GM18519 (cell line): ENCODE results near the gene CDHR5.

Experiments
- ATAC-seq: cut with Tn5 transposase; IDR thresholded peaks from one replicate; pipeline ENCODE4 v1.9.1; 2021; ENCODE audit warnings: mild to moderate bottlenecking, moderate library complexity; ENCODE audit not compliant: unreplicated experiment, low FRiP score

CDHR5 gene

DNA sequence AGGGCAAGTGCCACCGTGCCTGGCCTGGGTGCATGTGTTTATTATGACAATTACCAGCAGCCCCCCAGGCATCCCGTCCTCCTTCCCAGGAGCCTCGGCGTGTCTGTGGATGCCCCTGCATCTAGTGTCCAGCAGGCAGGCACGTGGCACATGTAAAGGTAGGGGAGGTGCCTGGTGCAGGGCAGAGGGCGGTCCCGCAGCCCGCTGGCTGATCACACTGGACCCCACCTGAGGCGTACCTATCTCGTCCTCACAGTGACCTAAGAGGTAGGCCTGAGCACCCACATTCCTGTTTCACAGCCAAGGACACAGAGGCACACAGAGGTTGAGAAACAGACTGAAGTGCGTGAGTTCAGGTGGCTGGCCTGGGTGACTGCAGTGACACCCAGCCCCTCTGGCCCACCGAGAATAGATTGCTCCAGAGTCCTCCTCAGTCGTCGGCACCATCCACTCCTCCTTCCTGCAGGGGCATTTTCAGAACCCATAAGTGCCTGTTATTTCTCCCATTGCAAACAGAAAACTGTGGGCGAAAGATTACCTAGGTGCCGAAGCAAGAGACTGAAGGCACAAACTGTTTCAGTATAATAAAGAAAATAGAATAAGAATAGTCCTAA is 51.5 kb downstream of the CDHR5 start:
- ATAC-seq = no peak

DNA sequence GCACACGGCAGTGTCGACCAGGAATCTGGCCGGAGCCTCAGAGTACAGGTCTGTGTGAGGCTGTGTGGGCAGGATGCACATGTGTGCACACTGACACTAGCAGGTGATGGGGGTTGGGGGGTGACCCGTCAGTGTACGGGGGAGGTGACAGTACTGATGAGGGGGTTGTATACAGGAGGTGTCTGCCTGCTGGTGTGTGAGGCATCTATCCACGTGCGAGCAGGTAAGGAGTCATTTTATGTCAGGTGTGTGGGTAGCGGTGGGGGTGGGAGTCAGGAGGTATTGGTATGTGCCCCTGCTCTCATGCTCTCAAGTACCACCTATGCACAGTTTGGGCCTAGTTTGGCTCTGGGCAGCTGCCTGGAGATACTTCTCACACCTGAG is 53.0 kb downstream of the CDHR5 start:
- ATAC-seq = no peak

DNA sequence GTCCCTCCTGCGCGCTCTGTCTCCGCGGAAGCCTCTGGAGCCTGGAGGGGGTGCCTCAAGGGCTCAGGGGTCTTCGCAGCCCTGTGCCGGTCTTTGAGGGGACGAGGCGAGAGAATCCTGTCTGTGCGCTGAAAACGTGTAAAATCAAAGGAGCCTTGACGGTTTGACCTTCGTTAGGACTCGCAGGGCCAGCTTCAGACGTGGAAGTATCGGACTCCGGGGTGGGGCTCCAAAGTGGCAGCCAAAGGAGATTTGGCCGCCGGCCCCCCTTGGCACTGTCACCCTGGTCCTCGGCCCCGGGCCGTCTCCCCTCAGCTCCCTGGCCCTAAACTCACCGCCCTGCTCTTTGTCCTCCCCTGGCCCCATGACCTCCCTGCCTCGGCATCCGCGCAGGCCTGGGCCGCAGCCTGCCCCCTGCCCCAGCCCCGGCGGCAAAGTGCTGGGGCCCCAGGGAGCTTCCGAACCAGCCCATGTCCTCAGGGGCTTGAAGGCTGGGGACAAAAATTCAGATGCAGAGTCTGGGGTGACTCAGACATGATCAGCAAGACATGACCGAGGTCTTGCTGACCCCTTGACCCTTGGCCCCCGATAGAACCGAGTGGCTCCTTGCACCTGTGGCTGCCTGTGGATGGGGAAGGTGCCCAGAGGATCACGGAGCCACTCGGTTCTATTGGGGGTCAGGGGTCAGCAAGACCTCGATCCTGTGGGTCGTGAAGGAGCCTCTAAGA is 55.4 kb downstream of the CDHR5 start:
- no peak for ATAC-seq

DNA sequence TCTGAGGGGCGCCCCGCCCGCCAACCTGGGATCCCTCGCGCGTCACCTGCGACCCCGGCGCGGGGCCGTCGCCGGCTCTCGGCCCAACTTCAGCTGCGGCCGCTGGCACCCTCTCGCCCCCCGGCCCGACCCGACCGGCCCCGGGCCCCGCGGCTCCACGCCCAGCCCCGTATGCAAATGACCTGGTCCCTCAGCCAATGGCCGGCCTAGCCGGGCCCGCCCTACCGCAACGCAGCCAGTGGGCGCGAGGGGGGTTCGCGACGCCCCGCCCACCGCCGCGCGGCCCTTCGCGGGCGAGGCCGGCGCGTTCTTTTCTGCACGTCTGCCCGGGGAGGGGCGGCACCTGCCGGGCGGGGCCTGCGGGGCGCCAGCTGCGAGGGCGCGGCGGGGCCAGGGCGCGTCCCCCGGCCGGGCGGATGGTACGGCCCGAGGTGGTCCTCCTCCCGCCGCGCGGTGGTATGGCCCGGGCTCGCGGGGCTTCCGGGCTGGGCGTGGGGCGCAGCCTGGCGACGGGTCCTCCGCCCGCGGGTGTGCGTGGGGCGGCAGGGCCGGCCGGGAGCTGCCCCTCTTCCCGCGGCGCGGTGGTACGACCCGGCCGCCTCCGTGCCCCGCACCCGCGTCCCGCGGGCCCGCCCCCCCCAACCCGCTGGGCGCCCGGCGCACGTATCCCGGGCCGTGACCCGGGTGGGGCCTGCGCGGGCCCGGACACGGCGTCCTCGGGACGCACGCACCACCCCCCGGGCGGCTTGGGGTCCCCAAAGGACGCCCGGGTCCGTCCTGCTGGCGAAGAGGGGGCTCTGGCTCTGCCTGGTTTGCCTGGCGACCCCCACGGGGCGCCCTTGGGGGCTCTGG is 56.2 kb downstream of the CDHR5 start:
- peak; percentile 75 for ATAC-seq

DNA sequence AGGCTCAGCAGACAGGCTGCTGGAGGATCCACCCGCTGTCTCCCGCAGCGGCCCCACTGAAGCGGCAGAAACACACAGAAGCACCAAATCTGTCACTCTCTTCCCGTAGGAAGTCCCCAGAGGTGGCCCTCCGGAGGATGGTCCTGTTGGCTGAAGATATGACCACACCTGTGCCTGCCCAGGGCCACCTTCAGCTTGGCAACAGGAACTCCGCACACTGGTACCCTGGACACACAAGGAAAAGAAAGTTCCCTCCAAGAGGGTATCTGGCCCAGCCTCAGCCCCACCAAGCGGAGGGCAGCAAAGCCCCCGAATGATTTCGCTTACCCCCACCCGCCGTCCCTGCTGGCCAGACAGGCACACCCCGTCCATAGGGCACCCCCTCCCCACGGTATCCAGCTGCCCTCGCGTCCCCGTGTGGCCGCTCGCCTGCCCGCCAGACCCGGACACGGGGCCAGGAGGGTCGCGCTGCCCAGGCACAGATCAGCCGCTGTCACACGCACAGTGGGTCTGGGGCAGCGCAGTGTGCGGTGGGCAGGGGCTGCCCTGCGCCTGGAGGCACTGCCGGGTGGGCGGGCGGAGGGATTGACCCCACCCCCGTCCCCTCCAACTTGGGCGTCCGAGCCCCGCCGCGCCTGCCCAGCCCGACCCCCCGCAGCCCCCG is 57.0 kb downstream of the CDHR5 start:
- ATAC-seq = no peak

DNA sequence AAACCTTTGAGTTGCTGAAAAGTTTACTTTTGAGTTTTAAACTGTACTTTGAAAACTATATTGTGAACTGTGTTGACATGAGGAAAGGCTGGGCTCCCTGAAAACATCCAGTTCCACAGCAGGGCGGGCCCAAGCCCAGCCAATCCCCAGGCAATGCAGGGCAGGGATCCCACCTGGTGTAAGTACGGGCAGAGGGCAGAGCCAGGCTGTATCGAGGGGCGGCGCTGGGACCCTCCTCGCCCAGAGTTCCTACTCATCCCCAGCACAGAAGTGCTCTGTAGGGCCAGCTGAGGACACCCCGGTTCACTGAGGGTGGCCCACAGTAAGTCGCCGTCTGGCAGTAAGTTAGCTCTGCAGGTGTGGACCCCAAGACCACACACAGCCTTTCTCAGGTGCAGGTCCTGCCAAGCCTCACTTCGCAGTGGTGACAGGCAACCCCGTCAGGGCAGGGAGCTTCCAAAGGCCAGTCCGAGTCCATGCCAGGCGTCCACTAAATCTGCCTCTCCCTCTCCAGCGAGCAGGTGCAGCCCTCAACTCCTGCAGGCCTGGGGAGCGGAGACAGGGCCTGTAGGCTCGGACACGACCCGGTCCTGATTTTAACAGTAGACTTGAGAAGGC is 57.6 kb downstream of the CDHR5 start:
- no peak for ATAC-seq
